Loucy (cell line): ENCODE results near the gene HCN2.
"Not testable (repeated sequence)": the region's sequence is repeated elsewhere in the genome, so short reads cannot be mapped to it uniquely, and the experiment has no call there.

Experiments used
- CTCF ChIP-seq: fragments of 200-600 bp; sonication (generic); conservative IDR thresholded peaks from 2 replicates; pipeline ENCODE4 v1.5.1; 2014; ENCODE audit warnings: mild to moderate bottlenecking, antibody characterized with exemption, low read length
- EZH2phosphoT487 ChIP-seq: fragments of 200-600 bp; IDR thresholded peaks from 2 replicates; pipeline ENCODE4 v1.6.1; 2018; ENCODE audit warnings: antibody characterized with exemption, mild to moderate bottlenecking, moderate library complexity, borderline replicate concordance

DNA sequence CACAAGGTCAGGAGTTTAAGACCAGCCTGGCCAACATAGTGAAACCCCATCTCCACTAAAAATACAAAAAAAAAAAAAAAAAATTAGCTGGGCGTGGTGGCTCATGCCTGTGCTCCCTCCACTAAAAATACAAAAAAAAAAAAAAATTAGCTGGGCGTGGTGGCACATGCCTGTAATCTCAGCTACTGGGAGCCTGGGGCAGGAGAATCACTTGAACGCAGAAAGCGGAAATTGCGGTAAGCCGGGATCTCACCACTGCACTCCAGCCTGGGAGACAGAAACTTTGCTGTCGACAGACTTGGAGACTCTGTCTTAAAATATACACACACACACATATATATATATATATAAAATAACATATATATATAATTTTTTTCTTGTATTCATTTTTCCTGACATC is 36.9 kb downstream of the HCN2 start:
- TF ChIP-seq CTCF, EZH2phosphoT487: not testable (repeated sequence)
